OCI-LY3 (cell line): ENCODE data around the gene MAP6.

Source experiments
- H2AFZ ChIP-seq: fragments of 200-600, 300-600 bp; shearing (Covaris generic); 2 replicates; pipeline ENCODE4 v1.6.0; 2014; ENCODE audit warnings: antibody characterized with exemption, low read depth, low read length
- H3K27ac ChIP-seq: fragments of 200-600, 300-600 bp; sonication (generic); 2 replicates; pipeline ENCODE4 v1.5.1; 2014; ENCODE audit warnings: mild to moderate bottlenecking, low read length, moderate library complexity, mixed read lengths
- H3K27me3 ChIP-seq: fragments of 200-600, 300-600 bp; sonication (generic); 2 replicates; pipeline ENCODE4 v1.6.1; 2014; ENCODE audit warnings: low read depth, low read length, mixed read lengths
- H3K36me3 ChIP-seq: fragments of 200-600, 300-600 bp; sonication (generic); replicated peaks from 2 replicates; pipeline ENCODE3; 2014; ENCODE audit warnings: low read depth, low read length, mixed read lengths
- H3K4me1 ChIP-seq: fragments of 300-600, 200-600 bp; sonication (generic); 2 replicates; pipeline ENCODE4 v1.6.1; 2014; ENCODE audit warnings: low read length, mixed read lengths
- H3K4me2 ChIP-seq: fragments of 200-600, 300-600 bp; sonication (generic); 2 replicates; pipeline ENCODE4 v1.6.1; 2014; ENCODE audit warnings: low read length, mixed read lengths
- H3K4me3 ChIP-seq: fragments of 300-600, 200-600 bp; sonication (generic); 2 replicates; pipeline ENCODE4 v1.5.1; 2014; ENCODE audit warnings: antibody characterized with exemption, mild to moderate bottlenecking, low read length, moderate library complexity
- H3K79me2 ChIP-seq: fragments of 300-600, 200-600 bp; shearing (Covaris generic); 2 replicates; pipeline ENCODE4 v1.6.1; 2014; ENCODE audit warnings: mild to moderate bottlenecking, low read length, mixed read lengths
- H3K9ac ChIP-seq: fragments of 300-600, 200-600 bp; shearing (Covaris generic); 2 replicates; pipeline ENCODE4 v1.6.0; 2014; ENCODE audit warnings: mild to moderate bottlenecking, low read length, moderate library complexity
- H3K9me3 ChIP-seq: fragments of 200-600, 300-600 bp; shearing (Covaris generic); 2 replicates; pipeline ENCODE4 v1.6.1; 2014; ENCODE audit warnings: low read length, mixed read lengths; ENCODE audit not compliant: insufficient read depth
- H4K20me1 ChIP-seq: fragments of 200-600, 300-600 bp; sonication (generic); 2 replicates; pipeline ENCODE4 v1.6.1; 2016; ENCODE audit warnings: low read length, mixed read lengths; ENCODE audit not compliant: insufficient read depth
- CTCF ChIP-seq: fragments of 200-600, 300-600 bp; sonication (generic); IDR thresholded peaks from 2 replicates; pipeline ENCODE4 v1.5.1; 2014; ENCODE audit warnings: antibody characterized with exemption, low read length, low read depth
- EZH2phosphoT487 ChIP-seq: fragments of 200-600 bp; shearing (Covaris generic); IDR thresholded peaks from 2 replicates; pipeline ENCODE4 v1.6.1; 2018; ENCODE audit warnings: antibody characterized with exemption, mixed run types, low read depth

The MAP6 gene

GRCh38 chr11:75611823-75612222 is 57.0 kb downstream of the MAP6 start:
- H2AFZ ChIP-seq, result no peak overlapping the region
- H3K4me3 ChIP-seq, result no peak overlapping the region
- no peaks in the 10 kb centered on the region for H3K79me2 ChIP-seq
- H3K9me3 ChIP-seq, result no peaks in the 10 kb centered on the region
- H3K9ac ChIP-seq, result no peak overlapping the region
- H3K4me1 ChIP-seq, result no peaks in the 10 kb centered on the region
- no peak for TF ChIP-seq EZH2phosphoT487
- TF ChIP-seq CTCF, result no peak
- no peak overlapping the region for H3K4me2 ChIP-seq
- H3K27me3 ChIP-seq, result peaks cover 8% of the 10 kb centered on the region; the same call in 1 of the 2 replicates
- H3K36me3 ChIP-seq, result no peaks in the 10 kb centered on the region
- H3K27ac ChIP-seq, result no peak overlapping the region
- no peaks in the 10 kb centered on the region for H4K20me1 ChIP-seq

- no peak for TF ChIP-seq EZH2phosphoT487
- no peak for TF ChIP-seq CTCF
- Histone ChIP-seq H2AFZ (no peak overlapping the region), H3K27me3 (peaks cover 13% of the 10 kb centered on the region; the same call in 1 of the 2 replicates), H3K9ac (no peak overlapping the region), H3K27ac (no peak overlapping the region), H4K20me1 (no peaks in the 10 kb centered on the region), H3K4me3 (no peak overlapping the region), H3K4me2 (no peak overlapping the region), H3K9me3 (no peaks in the 10 kb centered on the region), H3K4me1 (no peaks in the 10 kb centered on the region), H3K36me3 (no peaks in the 10 kb centered on the region), H3K79me2 (no peaks in the 10 kb centered on the region)
Measured at GRCh38 chr11:75606099-75606498, 62.7 kb downstream of the MAP6 start.

- Histone ChIP-seq H3K4me1 (no peaks in the 10 kb centered on the region), H3K4me2 (no peak overlapping the region)
Measured at GRCh38 chr11:75603791-75604736, 64.8 kb downstream of the MAP6 start.

More at GRCh38 chr11:75603791-75604736, 64.8 kb downstream of the MAP6 start:
- no peak overlapping the region for H3K4me3 ChIP-seq
- no peak overlapping the region for H3K9ac ChIP-seq
- no peaks in the 10 kb centered on the region for H3K9me3 ChIP-seq
- TF ChIP-seq CTCF (no peak), EZH2phosphoT487 (no peak)
- H3K79me2 ChIP-seq, result no peaks in the 10 kb centered on the region
- no peaks in the 10 kb centered on the region for H3K36me3 ChIP-seq
- no peaks in the 10 kb centered on the region for H4K20me1 ChIP-seq
- no peak overlapping the region for H2AFZ ChIP-seq
- peaks cover 13% of the 10 kb centered on the region; the same call in 1 of the 2 replicates for H3K27me3 ChIP-seq
- H3K27ac ChIP-seq, result no peak overlapping the region
